Suprapubic skin (tissue), 3 donors: ENCODE measurements around the gene GJA5.

Experiments used
- POLR2A ChIP-seq, 2 donors: fragments of 450-650 bp; IDR thresholded peaks; one replicate each; pipeline ENCODE4 v1.6.1; 2017; ENCODE audit warnings: antibody characterized with exemption in 2 of 2, mild to moderate bottlenecking in 2 of 2, moderate library complexity in 2 of 2
- TF ChIP-seq, protein P1 (sequence below), 2 donors: fragments of 200-600 bp in 1 of 2; fragments of 450-650 bp in 1 of 2; sonication (generic) in 1 of 2; IDR thresholded peaks; one replicate each; pipeline ENCODE4 v1.5.1; 2016 to 2019; ENCODE audit warnings: antibody characterized with exemption in 2 of 2, mild to moderate bottlenecking in 1 of 2, moderate library complexity in 1 of 2

DNA sequence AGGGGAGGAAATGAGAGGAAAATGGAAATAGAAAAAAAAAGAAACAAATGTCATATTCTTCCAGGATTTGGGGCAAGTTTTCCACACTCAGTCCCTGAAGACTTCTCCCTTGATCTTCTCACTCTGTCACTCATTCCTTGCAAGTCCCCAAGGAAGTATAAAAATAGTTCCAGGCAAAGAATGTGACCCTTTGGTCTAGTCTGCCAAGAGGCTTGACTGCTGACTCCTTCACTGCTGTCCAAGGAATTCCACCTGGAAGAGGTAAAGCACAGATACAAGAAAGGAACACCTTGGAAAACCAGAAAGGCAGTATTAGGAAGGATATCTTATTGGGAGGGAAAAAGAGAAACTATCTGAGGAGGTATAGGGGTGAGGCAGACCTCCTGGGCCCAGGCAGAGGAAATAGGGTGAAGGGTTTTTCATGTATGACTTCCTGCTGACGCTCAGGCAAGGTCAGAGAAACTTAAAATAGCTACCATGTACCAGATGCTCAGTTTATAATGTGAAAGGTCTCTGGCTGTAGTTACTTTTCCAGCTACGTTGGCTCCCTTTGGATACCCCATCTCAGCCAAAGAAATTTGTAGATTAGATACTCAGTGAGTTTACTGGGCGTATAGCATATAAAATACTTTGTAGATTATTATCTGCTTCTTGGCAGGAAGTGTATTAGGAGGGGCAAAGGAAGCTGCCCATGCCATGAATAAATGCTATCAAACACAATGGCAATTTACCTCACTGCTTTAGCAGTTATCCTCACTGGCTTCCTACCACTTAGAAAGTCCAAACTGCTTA lies 2.0 kb upstream of the GJA5 start:
- TF ChIP-seq, protein P1, sequence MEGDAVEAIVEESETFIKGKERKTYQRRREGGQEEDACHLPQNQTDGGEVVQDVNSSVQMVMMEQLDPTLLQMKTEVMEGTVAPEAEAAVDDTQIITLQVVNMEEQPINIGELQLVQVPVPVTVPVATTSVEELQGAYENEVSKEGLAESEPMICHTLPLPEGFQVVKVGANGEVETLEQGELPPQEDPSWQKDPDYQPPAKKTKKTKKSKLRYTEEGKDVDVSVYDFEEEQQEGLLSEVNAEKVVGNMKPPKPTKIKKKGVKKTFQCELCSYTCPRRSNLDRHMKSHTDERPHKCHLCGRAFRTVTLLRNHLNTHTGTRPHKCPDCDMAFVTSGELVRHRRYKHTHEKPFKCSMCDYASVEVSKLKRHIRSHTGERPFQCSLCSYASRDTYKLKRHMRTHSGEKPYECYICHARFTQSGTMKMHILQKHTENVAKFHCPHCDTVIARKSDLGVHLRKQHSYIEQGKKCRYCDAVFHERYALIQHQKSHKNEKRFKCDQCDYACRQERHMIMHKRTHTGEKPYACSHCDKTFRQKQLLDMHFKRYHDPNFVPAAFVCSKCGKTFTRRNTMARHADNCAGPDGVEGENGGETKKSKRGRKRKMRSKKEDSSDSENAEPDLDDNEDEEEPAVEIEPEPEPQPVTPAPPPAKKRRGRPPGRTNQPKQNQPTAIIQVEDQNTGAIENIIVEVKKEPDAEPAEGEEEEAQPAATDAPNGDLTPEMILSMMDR (IDR thresholded peaks at IDR 0.05), result no peak
- TF ChIP-seq POLR2A (IDR thresholded peaks at IDR 0.05), result no peak
